Fibroblast of peridontal ligament (primary cell): ENCODE data around the gene MRC2.
"Not testable (repeated sequence)": the region's sequence is repeated elsewhere in the genome, so short reads cannot be mapped to it uniquely, and the experiment has no call there.

ENCODE experiments used
- DNase-seq: peaks from one replicate; pipeline ENCODE4 v3.0.0-alpha.2; 2010; ENCODE audit errors: extremely low read depth

Gene MRC2

DNA sequence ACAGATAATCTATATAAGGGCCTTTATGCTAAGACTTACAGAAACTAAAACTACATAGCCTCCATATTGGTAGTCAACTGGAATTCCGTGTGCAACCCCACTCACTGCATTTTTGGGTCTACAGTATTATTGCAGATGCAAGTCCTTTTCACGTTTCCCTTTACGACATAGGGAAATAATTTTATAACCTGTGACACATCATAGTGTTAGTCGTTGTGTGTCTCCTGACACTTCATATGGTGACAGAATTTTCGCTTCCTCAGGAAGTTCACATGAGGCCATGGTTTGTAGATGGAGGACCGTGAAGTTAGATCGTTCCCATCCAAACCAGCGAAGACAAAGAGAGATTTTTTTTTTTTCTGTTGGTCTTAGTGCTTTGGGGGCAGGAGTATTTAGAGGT is 15.7 kb upstream of the MRC2 start:
- DNase-seq: no peak

DNA sequence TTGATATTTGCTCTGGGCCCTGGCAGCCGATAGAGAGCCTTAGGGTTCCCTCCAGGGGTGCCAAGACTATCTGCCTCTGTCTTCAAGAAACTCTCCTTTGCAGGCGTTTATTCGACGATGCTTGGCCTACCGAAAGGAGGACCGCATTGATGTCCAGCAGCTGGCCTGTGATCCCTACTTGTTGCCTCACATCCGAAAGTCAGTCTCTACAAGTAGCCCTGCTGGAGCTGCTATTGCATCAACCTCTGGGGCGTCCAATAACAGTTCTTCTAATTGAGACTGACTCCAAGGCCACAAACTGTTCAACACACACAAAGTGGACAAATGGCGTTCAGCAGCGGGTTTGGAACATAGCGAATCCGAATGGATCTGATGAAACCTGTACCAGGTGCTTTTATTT is 15.2 kb upstream of the MRC2 start:
- not testable (repeated sequence) for DNase-seq

DNA sequence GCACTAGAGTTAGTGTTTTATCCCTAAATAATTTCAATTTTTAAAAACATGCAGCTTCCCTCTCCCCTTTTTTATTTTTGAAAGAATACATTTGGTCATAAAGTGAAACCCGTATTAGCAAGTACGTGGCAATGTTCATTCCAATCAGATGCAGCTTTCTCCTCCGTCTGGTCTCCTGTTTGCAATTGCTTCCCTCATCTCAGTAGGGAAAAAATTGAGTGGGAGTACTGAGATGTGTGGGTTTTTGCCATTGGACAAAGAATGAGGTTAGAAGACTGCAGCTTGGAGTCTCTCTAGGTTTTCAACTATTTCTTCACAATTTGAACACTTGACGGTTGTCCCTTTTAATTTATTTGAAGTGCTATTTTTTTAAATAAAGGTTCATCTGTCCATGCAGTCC is 14.4 kb upstream of the MRC2 start:
- not testable (repeated sequence) for DNase-seq

DNA sequence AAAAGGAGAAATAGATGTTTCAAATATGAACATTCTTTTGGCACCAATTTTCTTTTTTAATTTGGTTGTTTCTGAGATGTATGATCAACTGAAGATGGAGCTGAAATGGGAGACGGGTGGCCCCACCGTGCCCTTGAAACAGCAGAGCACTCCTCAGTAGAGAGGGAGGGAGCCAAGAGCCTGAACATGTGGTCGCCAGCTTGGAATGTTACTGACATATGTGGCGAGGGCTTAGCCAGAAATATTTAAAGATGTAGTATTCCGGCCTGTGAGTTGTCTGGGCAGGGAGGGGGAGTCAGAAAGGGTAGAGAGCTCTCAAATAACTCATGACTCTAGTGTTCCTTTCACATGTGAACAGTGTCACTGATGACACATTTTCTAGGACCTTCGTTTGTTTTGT is 13.3 kb upstream of the MRC2 start:
- DNase-seq: peak; percentile 98

DNA sequence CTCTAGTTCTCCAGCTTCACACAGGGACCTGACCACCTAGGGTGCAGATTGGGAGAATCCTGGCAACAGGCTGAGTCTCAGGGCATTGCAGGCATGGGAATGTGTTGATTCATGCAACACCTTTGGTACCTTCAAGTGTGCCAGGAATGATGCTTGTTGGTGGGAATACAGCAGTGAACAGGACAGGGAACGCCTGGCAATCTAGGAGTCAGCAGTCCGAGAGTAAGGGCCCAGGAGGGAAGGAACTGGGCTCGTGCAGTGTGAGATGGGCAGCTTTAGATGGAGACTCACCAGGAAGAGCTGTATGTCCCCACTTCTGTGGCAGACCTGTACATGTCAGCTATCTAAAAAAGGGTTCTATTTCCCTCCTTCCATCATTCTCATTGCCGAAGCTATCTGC is 12.0 kb upstream of the MRC2 start:
- no peak for DNase-seq

DNA sequence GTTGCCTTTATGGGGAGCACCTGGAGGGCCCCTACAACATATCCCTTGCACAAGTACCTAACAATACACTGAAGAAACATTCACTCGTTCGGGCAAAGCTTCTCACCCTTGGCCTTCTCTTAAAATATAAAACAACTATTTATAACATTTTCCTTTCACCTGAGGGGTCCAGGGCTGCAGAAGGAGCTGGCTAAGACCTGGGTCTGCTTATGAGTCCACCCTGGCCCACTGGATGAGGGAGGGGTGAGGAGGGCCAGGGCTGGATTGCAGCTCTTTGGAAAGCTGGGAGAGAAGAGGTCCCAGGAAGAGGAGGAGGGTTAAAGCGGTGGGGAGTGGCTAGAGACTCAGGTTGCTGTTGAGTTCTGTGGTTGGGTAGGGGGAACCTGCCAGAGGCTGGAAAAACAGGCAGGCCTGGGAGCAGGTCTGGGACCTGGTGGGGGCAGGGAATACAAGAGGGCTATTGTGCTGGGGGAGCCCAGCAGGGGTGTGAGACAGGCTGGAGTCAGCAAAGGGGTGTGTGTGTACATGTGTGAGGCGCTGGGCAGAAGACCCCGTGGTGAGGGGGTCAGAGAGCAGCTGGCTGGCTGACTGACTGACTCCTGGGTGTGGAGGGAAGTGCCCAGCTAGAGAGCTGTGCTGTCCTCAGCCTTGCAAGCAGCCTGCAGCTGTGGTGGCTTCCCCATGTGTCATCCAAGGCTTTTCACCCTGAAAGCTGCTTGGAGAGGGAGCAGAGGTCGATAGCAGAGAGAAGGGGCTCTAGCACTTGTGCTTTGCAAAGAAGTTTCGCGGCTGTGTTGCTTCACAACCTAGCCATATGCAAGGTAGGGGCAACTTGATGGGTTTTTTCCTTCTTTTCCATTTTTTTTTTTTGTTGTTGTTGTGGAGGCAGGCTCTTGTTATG is 10.2 kb upstream of the MRC2 start:
- DNase-seq: no peak

DNA sequence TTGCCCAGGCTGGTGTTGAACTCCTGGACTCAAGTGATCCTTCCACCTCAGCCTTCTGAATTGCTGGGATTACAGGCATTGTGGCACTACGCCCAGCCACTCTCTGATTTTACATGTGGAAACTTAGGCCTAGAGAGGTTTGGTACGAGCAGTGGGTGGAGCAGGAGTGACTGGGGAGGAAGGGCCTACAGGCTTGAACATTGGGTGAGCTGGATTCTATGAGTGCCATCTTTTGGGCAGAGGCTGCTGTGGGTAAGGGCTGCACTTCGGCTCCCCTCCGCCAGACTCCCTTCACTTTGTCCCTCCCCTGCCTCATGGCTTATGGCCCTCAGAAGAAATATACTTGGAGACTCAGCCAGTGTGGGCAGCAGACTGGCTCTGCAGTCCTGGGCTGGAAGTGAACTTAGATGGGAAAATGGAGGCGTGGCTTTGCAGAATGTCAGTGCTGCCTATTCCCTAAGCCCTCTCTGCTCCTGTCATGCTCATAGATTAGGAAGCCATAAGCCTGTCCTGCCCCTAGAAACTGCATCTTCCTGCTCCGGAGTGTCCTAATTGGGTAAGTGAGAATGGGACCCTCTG is 9.5 kb upstream of the MRC2 start:
- DNase-seq: peak; percentile 62

DNA sequence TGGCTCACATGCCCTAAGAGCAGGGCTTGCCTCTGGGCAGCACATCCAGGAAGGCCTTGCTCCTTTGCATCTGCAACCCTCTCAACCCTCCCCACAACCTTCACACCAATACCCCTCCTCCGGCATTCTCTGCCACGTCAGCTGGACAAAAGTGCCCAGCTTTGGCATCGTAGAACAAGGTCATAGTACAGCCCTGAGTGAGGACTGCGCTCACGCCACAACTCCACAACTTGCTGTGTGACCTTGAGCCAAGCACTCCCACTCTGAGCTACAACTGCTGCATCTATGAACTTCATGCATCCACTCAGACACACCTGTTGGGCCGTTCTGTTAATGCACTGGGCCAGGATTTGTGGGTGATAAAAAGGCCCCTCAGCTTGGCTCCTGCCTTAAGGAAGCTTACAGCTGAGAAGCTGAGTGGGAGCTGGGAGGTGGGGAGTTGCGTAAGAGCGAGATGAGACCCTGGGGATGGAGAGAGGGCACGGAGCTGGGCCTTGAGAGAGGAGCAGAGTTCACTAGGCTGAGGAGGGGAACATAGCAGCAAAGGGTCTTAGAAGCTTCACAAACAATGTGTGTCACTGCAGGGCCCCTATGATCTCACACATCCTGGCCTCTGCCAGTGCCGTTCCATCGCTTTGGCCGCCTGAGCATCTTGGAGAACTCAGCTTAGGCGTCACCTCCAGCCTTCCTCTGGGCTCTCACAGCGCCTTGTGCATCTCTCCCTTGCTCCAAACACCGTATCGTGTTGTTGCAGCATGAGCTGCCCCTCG is 8.6 kb upstream of the MRC2 start:
- no peak for DNase-seq

DNA sequence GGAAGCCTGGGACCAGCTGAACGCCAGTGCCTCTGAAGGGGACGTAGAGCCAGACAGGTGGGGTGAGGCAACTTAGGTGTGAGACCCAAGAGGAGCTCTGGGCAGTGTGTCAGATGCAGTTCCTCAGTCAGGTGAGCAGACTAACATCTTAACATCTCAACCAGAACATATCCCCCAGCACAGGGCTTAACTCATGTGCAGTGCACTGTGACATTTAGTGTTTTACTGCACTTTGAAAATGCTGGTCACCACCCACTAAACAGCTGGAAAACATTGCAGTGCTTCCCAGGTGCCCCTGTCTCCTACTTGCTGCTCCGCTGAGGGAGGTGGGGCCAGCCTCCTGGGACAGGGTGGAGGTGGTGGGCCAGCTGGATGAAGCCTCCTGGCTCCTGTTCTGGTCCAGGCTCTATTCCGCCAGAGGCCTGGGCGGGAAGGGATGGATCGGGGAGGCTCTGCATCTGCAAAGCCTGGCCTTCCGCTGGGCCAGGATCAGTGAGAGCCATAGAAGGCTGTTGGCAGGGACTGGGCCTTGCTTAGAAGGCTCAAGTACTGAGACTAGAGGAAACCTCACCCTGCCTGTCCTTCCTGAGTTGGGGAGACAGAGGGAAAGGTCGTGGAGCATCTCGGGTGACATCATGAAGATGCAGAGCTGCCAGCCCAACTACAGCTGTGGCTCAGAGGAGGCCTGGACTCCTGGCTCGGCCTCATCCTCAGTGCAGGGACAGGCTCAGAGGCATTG is 7.9 kb upstream of the MRC2 start:
- no peak for DNase-seq

DNA sequence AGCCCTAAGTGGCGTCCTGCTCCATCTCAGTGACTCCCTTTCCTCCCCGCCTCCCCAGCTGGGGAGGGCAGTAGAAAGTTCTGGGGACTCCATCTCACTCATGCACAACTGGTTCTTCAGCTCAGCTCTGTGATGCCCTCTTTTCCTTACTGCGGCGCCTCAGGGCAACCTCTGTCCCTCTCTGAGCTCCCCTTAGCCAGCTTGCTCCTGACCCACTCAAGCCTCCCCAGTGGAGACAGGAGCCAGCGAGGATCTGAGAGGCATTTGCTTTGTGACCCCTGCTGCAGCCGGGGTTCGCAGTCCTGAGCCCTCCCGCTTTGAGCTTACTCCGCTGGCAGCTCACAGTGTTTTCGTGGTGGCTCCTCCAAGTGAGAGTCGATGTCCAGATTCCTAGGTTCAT is 6.2 kb upstream of the MRC2 start:
- no peak for DNase-seq

DNA sequence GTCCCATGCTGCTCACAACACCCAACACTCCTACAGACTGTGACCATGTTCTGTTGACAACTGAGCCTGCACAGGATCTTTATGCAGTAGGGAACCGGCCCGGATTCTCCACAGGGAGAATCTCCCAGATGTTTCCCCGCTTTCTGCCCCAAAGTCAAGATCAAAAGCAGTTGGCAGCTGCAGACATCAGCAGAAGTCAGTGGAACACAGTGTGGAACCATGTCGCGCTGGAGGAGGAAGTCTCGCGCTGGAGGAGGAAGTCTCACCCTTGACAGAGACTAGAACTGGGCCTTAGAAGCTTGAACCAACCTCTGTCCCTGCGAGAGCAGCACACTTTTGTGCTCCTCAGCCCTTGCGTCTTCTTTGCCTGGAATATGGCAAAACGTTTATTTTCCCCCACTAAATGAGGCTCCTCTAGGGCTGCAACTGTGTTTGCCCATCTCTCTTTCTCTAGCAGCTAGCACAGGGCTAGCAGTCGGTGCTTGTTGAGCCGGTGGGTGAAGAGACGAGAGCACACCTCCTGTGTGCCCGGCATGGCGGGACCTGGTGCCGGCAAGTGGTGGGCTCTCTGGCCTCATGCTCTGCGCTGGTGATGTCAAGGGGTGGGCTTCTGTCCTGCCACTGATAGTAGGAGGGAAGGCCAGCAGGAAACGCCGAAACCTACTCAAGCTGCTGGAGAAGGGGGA is 2.1 kb upstream of the MRC2 start:
- no peak for DNase-seq

DNA sequence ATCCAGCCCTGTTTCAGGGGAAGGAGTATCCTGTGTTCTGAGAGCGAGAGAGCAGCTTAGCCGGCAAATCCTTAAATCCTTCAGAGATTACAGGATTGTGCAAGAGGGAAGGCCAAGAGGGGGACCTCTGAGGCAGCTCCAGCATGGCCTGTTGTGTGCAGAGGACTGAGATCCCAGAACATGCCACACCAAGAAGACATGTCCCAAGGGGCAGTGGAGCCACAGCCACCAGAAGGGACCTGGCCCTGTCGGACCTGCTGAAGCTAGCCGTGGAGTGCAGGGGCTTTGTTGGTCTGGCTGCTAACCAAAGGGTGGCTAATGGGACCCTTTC is 1.6 kb upstream of the MRC2 start:
- no peak for DNase-seq

DNA sequence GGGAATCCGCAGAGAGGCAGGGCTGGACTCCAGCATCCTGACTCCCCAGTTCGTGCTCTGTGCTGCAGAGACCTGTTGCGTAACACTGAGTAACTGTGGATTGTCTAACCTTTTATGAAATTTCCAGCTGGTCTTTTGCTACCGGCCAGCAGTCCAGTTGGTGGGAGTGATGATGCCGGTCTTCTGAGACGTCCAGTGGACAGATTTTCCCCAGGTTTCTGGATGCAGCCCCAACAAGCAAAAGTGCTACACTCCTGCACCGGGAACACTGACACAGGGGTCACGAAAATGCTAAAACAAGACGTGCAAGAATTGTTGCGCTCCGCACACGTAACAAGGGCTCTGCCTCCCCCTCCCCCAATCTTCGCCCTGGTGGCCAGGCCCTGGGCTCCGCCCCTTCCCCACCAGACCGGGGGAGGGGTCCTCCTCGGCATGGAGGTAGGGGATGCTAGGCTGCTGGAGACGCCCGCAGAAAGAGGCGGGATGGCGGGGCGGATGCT is 701 bp upstream of the MRC2 start:
- peak; percentile 90 for DNase-seq

DNA sequence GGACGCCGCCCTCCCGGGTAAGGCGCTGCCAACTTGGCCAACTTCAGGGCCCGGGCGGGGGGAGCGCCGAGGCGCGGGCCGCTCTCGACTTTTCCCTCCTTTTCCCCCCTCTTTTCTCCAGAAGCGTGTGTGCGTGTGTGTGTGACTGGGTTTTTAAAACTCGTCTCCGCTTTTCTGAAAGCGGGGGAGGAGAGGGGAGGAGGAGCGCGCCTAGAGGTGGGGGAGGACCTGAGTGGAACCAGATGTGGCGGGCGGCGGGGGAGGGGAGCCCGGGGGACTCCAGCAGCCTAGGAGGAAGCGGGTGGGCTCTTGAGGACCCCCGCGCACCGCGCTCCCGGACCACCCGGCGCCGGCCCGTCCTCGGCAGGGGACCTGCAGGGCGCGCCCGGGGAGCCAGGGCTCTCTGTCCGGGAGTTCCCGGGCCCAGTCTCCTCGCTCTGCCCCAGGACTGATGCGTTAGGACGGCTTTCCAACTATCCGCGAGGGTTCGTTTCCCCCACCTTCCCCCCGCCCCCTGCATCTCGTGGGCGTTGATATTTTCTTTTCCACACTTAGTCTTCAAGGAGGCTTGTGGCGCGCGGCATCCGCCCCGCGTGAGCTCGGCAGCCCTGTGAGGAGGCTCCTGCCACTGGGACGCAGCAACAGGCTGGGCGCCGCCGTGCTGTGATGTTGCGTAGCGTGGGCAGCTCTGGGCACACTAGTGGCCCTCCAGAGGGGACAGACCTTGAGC is 599 bp downstream of the MRC2 start:
- DNase-seq: peak; percentile 80

DNA sequence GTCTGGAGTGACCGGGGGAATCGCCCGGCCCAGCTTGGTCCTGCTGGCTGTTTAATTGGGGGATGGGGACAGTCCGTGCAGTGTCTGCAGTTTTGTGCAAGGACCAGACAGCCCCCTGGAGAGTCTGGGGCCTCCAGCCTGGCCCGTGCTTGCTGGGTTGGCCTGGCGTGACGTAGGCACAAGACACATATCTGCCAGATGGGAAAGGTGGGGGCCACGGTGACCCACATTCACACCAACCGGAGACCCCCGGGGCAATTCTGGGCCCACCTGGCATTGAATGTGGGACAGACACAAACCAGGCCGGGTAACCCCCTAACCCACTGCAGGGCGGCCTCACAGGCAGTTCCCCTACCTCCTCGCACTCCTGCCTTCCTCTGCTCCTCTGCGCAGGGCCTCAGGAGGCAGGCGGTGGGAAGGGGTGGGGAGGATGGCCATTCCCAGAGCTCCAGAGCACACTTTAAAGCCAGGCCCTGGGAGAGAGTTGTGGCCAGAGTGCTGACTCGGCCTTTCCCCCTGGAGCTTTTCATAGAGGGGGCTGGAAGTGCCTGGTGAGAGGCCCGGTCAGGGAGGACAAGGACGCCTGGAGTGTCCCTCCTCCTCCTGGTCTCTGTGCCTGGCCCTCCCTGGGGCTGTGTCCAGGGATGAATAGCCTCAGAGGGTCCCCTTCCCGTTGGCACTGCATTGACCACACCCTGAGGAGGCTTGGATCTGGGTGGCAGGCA is 1.5 kb downstream of the MRC2 start:
- DNase-seq: peak; percentile 61

DNA sequence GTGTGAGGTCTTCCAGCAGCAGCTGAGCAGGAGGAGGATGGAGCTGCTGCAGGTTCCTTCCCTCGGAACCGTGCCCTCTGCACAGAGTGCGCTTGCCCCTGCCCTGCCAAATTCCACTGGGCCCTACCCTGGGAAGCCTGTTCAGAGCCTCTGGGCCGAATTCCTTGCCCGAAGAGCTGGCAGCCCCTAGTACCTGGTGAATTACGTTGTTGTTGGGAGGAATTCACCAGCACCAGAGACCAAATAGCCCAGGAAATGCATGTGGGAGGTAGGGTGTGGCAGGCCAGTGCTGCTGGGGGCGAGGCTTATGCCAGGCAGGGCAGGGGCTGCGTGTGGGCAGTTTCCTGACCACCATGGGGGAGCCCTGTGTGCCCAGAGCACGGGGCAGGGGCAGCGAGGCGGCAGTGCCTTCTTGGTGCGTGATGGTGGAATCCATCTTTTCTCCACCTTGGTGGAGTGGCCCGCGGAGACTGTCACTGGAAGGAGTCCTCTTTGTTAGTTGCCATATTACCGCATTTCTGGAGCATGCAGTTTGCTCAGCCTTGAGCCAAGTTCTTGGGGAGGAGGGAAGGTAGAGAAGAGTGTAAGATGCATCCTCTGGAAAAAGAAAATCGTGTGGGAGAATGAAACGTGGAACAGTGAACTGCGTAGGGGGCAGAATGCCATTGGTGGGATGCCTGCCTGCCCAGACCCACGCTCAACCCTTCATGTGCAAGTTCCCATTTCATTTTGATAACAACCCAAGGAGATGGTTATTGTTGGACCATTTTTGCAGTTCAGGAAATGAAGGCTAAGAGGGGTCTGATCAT is 2.3 kb downstream of the MRC2 start:
- no peak for DNase-seq

DNA sequence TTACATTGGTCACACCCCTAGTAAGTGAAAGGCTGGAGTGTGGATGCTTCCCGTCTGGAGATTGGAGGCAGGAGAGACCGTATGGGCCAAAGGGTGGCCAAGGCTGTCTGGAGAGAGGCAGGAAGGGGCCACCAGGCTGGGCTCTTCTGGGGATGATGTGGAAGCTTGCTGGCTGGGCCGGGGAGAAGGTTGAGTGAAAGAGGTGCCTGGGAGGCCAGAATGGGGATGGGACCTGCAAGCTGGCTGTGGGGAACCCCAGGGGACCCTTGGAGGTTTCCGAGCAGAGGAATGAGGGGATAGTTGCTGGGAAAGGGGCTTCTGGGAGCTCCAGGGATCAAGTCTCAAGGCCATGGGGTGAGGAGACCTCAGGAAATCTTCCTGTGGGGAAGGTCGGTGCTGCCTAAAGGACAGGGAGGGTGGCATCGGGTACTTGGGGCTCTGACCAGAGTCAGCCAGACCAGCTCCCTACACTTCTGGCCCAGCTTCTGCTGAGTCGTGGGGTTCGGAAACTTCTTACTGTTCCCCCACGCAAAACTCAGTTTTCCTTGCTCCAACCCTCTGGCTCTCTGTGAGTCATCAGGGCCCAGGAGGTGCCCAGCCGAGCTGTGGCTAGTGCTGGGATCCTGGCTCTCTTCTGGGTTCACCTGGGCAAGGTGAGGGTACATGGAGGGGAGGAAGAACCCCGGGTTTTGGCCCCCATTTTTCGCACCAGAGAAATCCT is 3.1 kb downstream of the MRC2 start:
- DNase-seq: no peak

DNA sequence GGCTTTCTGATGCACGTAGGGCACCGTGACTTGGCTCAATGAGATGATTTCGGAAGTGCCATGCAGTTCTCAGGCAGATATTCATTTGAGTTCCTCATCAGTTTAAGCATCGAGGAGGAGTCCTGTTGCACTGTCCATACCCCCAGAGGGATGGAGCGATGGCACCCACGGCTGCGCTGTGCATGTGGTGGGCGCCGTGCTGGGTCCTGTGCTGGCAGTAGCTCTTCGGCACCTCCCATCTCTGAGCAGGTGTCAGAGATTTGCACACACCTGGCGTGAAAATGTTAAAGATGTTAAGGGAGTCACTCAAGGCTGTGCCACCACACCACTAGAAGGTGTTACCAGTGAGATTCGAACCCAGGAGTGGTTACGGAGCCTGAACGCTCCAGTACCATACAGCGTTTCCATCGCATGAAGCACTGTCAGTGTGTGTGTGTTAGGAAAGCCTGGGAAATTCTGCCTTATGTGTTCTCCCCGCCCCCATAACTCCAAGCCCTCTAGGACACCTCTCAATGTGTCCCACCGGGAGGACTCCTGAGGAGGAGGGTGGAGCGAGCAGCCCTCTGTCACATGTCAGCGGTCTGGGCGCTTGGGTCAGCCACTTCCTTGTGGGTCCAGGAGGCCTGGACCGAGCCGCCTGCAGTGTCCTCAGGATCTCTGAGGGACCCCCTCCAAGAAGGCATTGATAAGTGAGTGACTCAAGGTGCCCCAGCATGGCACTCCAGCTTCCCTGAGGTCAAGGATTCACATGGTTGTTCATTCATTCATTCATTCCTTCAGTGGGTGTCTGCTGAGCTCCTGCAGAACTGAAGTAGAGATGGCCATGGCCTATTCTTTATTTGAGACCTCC is 3.8 kb downstream of the MRC2 start:
- DNase-seq: no peak
